Tibial artery (tissue), 4 donors: Measurements from ENCODE around the gene RREB1.
A peak's percentile ranks its signal among the peaks of the same experiment; 100 is the strongest.
"Not testable (repeated sequence)": the region's sequence is repeated elsewhere in the genome, so short reads cannot be mapped to it uniquely, and the experiment has no call there.

Source experiments
- DNase-seq, 2 donors: peaks; one replicate each; pipeline ENCODE4 v3.0.0-alpha.2; 2019
- H3K27ac ChIP-seq, 2 donors: fragments of 200-600 bp; sonication (generic) in 1 of 2; 1 replicate in 1 of 2; 2 replicates in 1 of 2; pipeline ENCODE4 v1.5.1; 2018 to 2019; ENCODE audit warnings: mild to moderate bottlenecking in 1 of 2
- H3K27me3 ChIP-seq, 2 donors: fragments of 200-600 bp; sonication (generic) in 1 of 2; one replicate each; pipeline versions ENCODE4 v1.5.1 to v1.6.0; 2016 to 2019
- H3K36me3 ChIP-seq, 3 donors: fragments of 200-600 bp; sonication (generic) in 2 of 3; one replicate each; pipeline ENCODE4 v1.5.1; 2016 to 2019; ENCODE audit warnings: mild to moderate bottlenecking in 2 of 3
- H3K4me1 ChIP-seq, 4 donors: fragments of 200-600 bp; sonication (generic) in 2 of 4; 1 replicate in 3 of 4; 2 replicates in 1 of 4; pipeline ENCODE4 v1.5.1; 2016 to 2019
- H3K4me3 ChIP-seq, 2 donors: fragments of 200-600 bp; sonication (generic) in 1 of 2; 1 replicate in 1 of 2; 2 replicates in 1 of 2; pipeline ENCODE4 v1.5.1; 2018 to 2019; ENCODE audit warnings: mild to moderate bottlenecking in 2 of 2
- H3K9me3 ChIP-seq, 3 donors: fragments of 200-600 bp; sonication (generic) in 1 of 3; one replicate each; pipeline ENCODE4 v1.5.1; 2016 to 2019
- CTCF ChIP-seq, 2 experiments: fragments of 200-600 bp in 1 of 2; fragments of 450-650 bp in 1 of 2; IDR thresholded peaks; one replicate each; pipeline ENCODE4 v1.5.1; 2017 to 2019; ENCODE audit warnings: antibody characterized with exemption in 2 of 2, mild to moderate bottlenecking in 1 of 2, moderate library complexity in 1 of 2
- intact Hi-C: fragments of 100-400 bp; cut with DNase I; formaldehyde crosslinking; loops from one replicate; pipeline ENCODE4 v1.15.0; 2023; ENCODE audit warnings: low total_unique reads

Gene RREB1

GRCh38 chr6:7264041-7264440, 156.3 kb downstream of the RREB1 start:
- Histone ChIP-seq H3K4me1 (peaks cover 0 to 15% (median 7%) of the 10 kb centered on the region in 4 donors), H3K9me3 (no peaks in the 10 kb centered on the region), H3K27me3 (no peaks in the 10 kb centered on the region), H3K36me3 (no peaks in the 10 kb centered on the region), H3K27ac (no peak overlapping the region), H3K4me3 (no peak overlapping the region)
- no peak for TF ChIP-seq CTCF (IDR thresholded peaks at IDR 0.05)
- DNase-seq, result peak; percentile 13 to 33
- intact Hi-C loops, result no loop called here

- intact Hi-C loops, result no loop called here
- peak; percentile 6 to 42 for DNase-seq
- Histone ChIP-seq H3K4me1 (peaks cover 0 to 15% (median 7%) of the 10 kb centered on the region in 4 donors), H3K9me3 (no peaks in the 10 kb centered on the region), H3K4me3 (no peak overlapping the region), H3K27me3 (no peaks in the 10 kb centered on the region), H3K27ac (no peak overlapping the region), H3K36me3 (no peaks in the 10 kb centered on the region)
- TF ChIP-seq CTCF (IDR thresholded peaks at IDR 0.05), result no peak
Observed at GRCh38 chr6:7264686-7265384, 157.1 kb downstream of the RREB1 start.

GRCh38 chr6:7265385-7265726, 157.6 kb downstream of the RREB1 start:
- H3K27ac ChIP-seq, H3K27me3 ChIP-seq, H3K36me3 ChIP-seq, DNase-seq, H3K4me3 ChIP-seq, intact Hi-C loops, H3K9me3 ChIP-seq: not testable (repeated sequence)
- peaks cover 0 to 13% (median 7%) of the 10 kb centered on the region in 4 donors for H3K4me1 ChIP-seq

GRCh38 chr6:7267071-7267465, 159.3 kb downstream of the RREB1 start:
- no peaks in the 10 kb centered on the region for H3K36me3 ChIP-seq
- intact Hi-C loops, result no loop called here
- DNase-seq, result peak in 1 of 2 donors; percentile 54
- no peaks in the 10 kb centered on the region for H3K9me3 ChIP-seq
- H3K4me3 ChIP-seq, result no peak overlapping the region
- no peak overlapping the region for H3K27ac ChIP-seq
- no peak for TF ChIP-seq CTCF (IDR thresholded peaks at IDR 0.05)
- peaks cover 0 to 6% (median 0%) of the 10 kb centered on the region in 4 donors for H3K4me1 ChIP-seq
- H3K27me3 ChIP-seq, result no peaks in the 10 kb centered on the region

- Histone ChIP-seq H3K9me3 (no peaks in the 10 kb centered on the region), H3K4me3 (no peak overlapping the region), H3K4me1 (peaks cover 0 to 6% (median 0%) of the 10 kb centered on the region in 4 donors), H3K36me3 (no peaks in the 10 kb centered on the region), H3K27ac (no peak overlapping the region), H3K27me3 (no peaks in the 10 kb centered on the region)
- DNase-seq, result peak; percentile 73 to 75
- no peak for TF ChIP-seq CTCF (IDR thresholded peaks at IDR 0.05)
- intact Hi-C loops, result no loop called here
Observed at GRCh38 chr6:7267466-7268091, 159.8 kb downstream of the RREB1 start.

- intact Hi-C loops, result no loop called here
- TF ChIP-seq CTCF (IDR thresholded peaks at IDR 0.05), result no peak
- Histone ChIP-seq H3K36me3 (no peaks in the 10 kb centered on the region), H3K4me1 (peaks cover 0 to 6% (median 0%) of the 10 kb centered on the region in 4 donors), H3K27me3 (no peaks in the 10 kb centered on the region), H3K9me3 (no peaks in the 10 kb centered on the region), H3K27ac (no peak overlapping the region), H3K4me3 (no peak overlapping the region)
- no peak for DNase-seq
Observed at GRCh38 chr6:7268362-7268761, 160.6 kb downstream of the RREB1 start.
